ENCODE measurements around the gene ACACA. TPM values are rescaled to one million over a fixed set of nuclear protein-coding genes. Genes with fewer than 3 reads are reported as not detected.
A peak's percentile ranks its signal among the peaks of the same experiment; 100 is the strongest.

Gene ACACA
- total and polyA plus RNA-seq, 9 of the 15 experiments (the other 6 are each of a cell fraction or from before 2014, with no cell fraction given), result 35.9 to 135 (median 88.4) TPM

GRCh38 chr17:37406635-37407461 is at the start of gene ACACA, which contains the start of gene TADA2A (continued):
- TF ChIP-seq ZNF76 (CRISPR knock-in tag; IDR thresholded peaks at IDR 0.05; ENCODE audit: borderline replicate concordance), result no peak
- TF ChIP-seq E2F1 (CRISPR knock-in tag; IDR thresholded peaks at IDR 0.05), result peak; percentile 1; the same call in 1 of the 2 replicates
- TF ChIP-seq HES1 (IDR thresholded peaks at IDR 0.05; ENCODE audit: low read depth), result no peak
- TF ChIP-seq ZNF146 (CRISPR knock-in tag; IDR thresholded peaks at IDR 0.05; ENCODE audit: unreplicated experiment), result no peak
- no peak for TF ChIP-seq CREBBP (IDR thresholded peaks at IDR 0.05; ENCODE audit: low read depth, low read length)
- TF ChIP-seq PHF20 (IDR thresholded peaks at IDR 0.05; ENCODE audit: partially characterized antibody), result peak; percentile 43
- peak; percentile 86 for TF ChIP-seq GMEB1 (CRISPR knock-in tag; IDR thresholded peaks at IDR 0.05)
- TF ChIP-seq YY1 (IDR thresholded peaks at IDR 0.05; ENCODE audit: borderline replicate concordance in 1 of 3, control insufficient read depth in 1 of 3, extremely low read depth in 1 of 3, insufficient read depth in 3 of 3, insufficient read length in 1 of 3, insufficient replicate concordance in 2 of 3, low read depth in 1 of 3, low read length in 2 of 3), result peak in 2 of 3 experiments; percentile 80 to 88
- TF ChIP-seq POLR2H (tag; IDR thresholded peaks at IDR 0.05; ENCODE audit: low read depth), result peak; percentile 91
- TF ChIP-seq TEAD1 (CRISPR knock-in tag; IDR thresholded peaks at IDR 0.05), result 0 out of 4 replicates have a peak, but pooled peaks of 1 of the 2 experiments have one; percentile 40
- TF ChIP-seq DIDO1 (tag; IDR thresholded peaks at IDR 0.05; ENCODE audit: low read depth), result no peak
- TF ChIP-seq ZMIZ1 (IDR thresholded peaks at IDR 0.05; ENCODE audit: low read depth in 2 of 2, low read length in 2 of 2), result no peak
- TF ChIP-seq SMC3 (conservative IDR thresholded peaks at IDR 0.05; ENCODE audit: insufficient read depth, low read depth, low read length), result no peak
- TF ChIP-seq HDAC3 (IDR thresholded peaks at IDR 0.05; ENCODE audit: borderline replicate concordance, partially characterized antibody), result no peak
- 0 out of 2 replicates have a peak, but pooled peaks have one; percentile 12 for TF ChIP-seq HINFP (tag; conservative IDR thresholded peaks at IDR 0.05; ENCODE audit: low read depth)
- TF ChIP-seq ZNF507 (tag; conservative IDR thresholded peaks at IDR 0.05), result no peak

Measured in K562 (cell line).